Left renal pelvis (tissue), 4 donors: ENCODE data around the gene S1PR1. TPM values are rescaled to one million over a fixed set of nuclear protein-coding genes. Genes with fewer than 3 reads are reported as not detected.
"Not testable (repeated sequence)": the region's sequence is repeated elsewhere in the genome, so short reads cannot be mapped to it uniquely, and the experiment has no call there.

ENCODE experiments used
- DNase-seq, 4 donors: peaks; one replicate each; pipeline ENCODE4 v3.0.0-alpha.2; 2013; ENCODE audit warnings: low read depth in 4 of 4, low spot score in 3 of 4
- polyA plus RNA-seq, 4 donors: library from polyadenylated mRNA; unstranded; fragments of 120-200 nt; gene quantifications; one replicate each; pipeline ENCODE4 v1.2.1, GENCODE V29; 2013; ENCODE audit not compliant: insufficient read length in 4 of 4

Gene S1PR1
- polyA plus RNA-seq, 4 donors: 9.0 to 25.4 (median 19.6) TPM

DNA sequence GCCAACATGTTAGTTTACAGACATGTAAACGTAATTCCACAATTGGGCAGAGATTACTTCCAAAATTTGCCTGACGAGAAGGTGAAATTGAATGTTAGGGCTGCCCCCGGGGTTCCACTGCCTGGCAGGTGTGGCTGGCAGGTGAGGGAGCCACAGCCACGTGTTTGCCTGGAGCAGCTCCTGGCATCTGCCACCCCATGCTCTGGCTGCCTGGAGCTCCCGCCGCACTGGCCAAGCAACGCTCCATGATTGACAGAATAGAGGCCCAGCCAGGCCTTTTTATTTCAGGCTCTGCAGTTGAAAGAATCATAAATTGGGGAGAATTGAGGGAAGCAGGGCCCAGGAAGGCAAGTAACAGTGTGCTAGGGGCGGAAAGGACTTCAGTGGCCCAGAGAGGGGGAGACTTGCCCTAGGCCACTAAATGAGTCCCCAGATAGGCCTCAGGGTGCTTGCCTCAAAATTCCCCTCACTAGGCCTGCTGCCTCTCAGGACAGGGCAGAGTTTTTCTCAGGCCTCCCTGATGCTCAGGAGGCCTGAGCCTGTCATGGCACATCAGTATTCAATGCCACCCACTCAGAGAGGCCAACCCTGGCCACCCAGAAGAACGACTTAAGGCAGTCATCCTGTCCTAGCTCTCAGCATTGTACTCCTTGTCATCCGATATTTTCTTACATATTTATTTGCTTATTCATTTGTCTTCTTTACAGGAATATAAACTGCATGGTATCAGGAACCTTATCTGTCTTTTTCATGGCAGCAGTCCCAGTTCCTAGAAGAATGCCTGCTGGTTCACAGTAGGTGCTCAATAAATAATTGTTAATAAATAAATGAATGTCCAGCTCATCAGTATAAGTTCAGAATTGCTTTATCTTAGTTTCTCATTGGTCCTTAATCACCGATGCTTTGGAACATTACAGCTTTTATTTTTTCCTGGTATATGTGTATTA, 16.6 kb upstream of the S1PR1 start:
- DNase-seq: no peak

DNA sequence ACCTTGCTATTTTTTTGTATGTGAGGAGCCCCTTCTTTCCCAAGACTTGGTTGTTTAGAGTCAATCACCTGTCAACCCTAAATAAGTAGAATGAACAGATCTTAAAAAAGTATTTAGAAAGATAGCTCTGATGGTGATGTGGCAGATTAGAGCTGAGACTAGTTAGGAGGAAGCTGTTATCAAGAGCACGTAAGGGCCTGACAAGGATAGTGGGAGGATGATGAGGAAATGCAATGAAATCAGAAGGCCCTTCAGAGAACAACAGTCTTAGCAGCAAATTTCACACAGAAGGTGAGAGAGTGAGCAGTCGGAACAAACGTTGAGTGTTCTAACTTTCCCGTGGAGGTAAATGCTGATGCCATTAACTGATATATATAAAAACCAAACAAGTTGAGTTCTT, 15.9 kb upstream of the S1PR1 start:
- no peak for DNase-seq

DNA sequence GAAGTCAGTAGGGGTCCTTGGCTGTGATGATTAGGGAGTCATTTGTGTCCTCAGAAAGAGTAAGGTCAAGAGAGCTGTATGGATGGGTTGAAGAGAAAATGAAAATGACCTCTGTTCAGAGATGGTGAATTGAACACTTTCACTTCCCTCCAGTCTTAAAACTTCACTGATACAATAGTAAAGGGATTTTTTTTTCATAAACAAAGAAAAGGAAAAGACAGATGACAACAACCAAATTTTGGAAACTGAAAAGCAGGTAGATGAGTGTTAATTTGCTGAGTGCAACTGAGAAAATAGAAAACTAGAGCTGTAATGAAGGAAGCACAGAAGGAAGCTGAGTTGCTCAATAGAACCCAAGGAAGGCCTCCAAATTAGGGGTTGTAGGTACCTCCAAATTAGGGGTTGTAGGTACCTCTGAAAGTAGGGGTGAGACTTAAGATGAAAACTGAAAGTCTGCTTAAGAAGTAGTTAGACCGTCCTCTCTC, 14.8 kb upstream of the S1PR1 start:
- no peak for DNase-seq

DNA sequence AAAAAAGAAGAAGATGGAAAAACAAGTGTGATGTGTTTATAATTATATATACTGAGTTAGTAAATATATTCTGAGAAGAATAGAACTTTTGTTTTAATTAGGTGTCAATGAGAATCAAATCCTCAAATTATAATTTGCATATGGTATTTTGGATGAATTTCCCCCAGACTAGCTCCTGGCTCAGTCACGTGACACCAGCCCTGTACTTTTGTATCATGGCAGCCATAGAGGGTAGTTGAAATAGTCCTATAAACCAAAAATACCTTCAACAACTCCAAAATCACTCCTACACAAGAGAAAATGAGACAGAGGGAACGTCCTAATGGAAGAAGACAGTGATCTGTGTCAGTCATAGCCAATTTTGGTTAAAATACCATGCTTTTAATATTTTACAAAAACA, 9.0 kb upstream of the S1PR1 start:
- no peak for DNase-seq

DNA sequence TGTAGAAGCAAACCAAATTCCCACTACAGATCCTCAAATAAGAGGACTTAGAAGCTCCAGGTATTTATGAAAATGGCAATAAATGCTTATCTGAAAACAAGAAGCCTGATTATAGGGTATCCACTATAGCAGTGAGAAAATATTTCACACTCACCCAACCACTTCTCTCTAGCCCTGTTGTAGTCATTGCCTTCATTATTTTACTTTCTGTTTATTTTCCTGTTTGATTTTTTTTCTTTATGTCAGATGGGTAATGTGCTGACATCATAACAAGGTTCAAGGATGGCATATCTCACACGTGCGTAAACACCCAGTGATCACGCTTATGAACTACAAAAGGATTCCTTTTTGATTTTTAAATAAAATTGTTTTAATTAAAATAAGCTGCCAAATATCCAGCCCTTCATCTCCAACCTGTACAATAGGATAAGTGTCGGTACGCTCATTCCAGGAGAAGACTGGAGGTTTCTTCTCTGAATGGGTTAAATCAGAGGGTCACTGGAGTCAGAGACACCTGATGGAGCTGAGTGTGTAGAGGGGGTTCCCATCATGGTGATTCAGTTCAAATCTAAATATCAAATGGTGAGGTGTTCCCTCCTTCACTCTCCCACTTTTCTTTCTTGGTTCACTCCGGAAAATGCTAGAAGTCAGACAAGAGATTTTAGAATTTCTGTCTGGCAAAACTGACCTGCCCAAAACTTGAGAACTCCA, 8.2 kb upstream of the S1PR1 start:
- DNase-seq: no peak

DNA sequence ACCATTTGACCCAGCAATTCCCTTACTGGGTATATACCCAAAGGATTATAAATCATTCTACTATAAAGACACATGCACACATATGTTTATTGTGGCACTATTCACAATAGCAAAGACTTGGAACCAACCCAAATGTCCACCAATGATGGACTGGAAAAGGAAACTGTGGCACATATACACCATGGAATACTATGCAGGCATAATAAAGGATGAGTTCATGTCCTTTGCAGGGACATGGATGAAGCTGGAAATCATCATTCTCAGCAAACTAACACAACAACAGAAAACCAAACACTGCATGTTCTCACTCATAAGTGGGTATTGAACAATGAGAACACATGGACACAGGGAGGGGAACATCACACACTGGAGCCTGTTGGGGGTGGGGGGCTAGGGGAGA, 4.6 kb upstream of the S1PR1 start:
- DNase-seq: not testable (repeated sequence)

DNA sequence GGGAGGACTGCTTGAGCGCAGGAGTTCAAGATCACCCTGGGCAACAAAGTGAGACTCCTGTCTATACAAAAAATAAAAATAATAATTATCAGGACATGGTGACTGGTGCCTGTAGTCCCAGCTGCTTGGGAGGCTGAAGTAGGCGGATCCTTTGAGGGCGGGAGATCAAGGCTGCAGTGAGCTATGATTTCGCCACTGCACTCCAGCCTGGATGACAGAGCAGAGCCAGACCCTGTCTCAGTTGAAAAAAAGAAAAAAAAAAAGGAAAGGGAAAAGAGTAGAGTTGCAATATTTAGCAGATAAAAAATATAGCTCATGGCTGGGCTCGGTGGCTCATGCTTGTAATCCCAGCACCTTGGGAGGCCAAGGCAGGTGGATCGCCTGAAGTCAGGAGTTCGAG, 3.3 kb upstream of the S1PR1 start:
- DNase-seq: no peak

DNA sequence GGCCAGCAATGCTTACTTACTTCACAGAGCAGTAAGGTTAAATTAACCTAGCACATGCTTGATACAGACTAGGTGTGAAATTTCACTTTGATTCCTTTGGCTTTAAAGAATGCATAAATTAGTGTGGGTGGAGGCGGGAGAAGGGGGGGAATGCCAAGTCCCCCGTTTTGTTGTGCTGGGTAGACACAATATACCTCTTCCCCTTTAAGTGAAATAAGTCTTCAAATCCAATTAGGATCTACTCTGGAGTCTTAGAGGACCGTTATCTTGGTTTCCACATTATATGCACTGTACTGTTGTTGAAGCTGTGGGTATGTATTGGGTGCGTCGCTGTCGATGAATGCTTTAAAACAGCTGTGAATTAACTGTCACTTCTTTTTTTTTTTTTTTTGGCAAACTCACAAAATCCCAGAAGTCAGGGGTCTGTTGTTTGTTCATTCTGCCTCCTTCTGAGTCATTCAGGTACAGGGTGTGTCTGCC, 1.6 kb upstream of the S1PR1 start:
- no peak for DNase-seq

DNA sequence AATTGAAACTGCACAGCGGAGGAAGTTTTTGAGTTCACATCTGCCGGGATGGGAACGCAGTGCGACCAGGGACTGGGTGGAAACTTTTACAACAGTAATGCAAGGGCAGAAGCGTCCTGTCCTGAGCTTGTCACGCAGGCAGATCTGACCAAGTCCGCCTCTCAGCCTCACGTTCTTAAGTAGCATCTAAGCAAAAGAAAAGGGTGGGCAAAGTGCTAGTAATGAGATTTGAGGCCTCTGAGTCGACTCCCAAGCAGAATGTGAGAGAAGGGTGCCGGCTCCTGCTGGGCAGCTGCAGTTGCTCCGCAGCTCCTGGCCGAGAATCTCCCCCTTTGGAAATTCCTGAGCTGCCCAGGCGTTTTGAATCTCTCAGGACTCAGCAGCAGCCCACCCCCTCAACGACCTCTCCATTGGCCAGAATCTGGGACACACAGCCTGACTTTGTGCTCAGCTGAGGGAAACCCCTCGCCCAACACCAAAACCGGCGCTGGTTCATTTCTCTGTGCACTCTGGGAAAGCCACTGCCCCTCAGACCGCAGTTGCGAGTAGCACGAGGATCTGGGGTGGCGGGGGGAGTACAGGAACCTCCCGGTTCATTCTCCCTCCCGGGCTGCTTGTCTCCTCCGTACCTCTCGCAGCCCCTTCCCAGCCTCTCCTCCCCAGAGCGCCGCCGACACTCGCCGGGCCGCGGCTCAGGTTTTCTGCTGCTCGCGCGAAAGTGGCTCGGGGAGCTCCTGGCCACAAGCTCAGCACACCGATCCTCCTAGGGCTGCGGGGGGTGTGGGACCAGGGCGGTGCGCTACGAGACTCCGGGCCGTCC, 913 bp upstream of the S1PR1 start:
- DNase-seq: peak in 1 of 4 donors; percentile 37

DNA sequence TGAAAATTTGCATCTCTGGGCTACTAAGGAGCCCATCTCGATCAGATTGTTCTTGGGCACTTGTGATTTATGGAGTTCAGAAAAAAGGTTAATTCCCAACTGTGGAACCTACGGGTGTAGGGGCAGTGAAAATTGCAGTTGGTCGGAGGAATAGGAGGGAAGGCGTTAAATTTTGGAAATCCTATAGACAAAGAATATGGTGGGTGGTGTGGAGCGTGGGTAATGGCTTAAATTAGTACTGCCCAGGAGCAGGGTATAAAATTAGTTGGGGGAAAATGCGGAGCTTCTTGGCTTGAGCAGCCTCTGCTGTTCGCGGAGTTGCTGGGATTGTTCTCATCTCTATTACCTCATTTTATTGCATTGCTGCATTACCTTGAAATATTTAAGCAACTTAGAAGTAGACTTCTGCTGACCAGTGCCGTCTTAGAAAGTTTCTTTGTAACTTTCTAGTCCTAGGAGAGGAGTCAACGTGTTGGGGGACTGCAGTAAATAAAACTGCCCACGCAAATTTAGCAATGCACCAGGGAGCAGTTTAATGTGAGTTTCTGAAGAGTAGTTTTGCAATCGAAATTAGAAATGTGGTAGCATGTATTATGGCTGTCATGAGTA, 514 bp downstream of the S1PR1 start:
- DNase-seq: no peak

DNA sequence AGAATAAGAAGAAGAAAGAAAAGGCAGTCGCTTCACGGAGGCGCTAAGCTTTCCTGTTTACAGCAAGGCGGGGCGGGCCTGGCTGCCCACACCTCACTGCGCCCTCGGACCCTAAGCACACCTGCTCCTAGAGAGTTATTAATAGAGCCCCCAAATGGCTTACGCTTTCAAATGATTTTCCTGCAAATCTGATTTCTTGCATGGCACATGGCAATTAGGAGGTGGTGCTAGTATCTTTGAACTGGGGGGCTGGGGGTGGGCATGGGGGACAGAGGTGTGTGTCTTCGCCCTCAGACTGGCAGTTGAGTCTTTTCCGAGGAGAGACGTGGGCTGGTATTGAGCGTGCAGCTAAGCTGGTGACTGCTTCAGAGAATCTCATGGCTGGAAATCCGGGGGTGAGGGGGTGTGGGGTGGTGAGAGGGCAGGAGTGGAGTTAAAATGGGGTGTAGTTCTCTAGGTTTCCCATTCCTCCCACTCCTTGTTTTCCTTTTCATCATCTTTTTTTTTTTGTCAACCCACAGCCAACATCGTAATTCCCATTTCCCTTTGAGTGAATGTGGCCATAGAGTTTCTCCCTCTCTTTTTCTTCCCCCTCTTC, 1.3 kb downstream of the S1PR1 start:
- DNase-seq: no peak

DNA sequence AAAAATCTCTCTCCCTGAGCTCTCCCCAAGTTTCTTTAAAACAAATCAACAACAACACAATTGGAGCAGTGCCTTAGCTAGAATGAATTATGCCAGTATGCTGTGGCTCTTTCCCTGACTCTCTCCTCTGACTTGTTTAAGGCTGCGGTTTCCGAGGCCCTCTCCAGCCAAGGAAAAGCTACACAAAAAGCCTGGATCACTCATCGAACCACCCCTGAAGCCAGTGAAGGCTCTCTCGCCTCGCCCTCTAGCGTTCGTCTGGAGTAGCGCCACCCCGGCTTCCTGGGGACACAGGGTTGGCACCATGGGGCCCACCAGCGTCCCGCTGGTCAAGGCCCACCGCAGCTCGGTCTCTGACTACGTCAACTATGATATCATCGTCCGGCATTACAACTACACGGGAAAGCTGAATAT, 1.9 kb downstream of the S1PR1 start:
- peak in 1 of 4 donors; percentile 63 for DNase-seq

DNA sequence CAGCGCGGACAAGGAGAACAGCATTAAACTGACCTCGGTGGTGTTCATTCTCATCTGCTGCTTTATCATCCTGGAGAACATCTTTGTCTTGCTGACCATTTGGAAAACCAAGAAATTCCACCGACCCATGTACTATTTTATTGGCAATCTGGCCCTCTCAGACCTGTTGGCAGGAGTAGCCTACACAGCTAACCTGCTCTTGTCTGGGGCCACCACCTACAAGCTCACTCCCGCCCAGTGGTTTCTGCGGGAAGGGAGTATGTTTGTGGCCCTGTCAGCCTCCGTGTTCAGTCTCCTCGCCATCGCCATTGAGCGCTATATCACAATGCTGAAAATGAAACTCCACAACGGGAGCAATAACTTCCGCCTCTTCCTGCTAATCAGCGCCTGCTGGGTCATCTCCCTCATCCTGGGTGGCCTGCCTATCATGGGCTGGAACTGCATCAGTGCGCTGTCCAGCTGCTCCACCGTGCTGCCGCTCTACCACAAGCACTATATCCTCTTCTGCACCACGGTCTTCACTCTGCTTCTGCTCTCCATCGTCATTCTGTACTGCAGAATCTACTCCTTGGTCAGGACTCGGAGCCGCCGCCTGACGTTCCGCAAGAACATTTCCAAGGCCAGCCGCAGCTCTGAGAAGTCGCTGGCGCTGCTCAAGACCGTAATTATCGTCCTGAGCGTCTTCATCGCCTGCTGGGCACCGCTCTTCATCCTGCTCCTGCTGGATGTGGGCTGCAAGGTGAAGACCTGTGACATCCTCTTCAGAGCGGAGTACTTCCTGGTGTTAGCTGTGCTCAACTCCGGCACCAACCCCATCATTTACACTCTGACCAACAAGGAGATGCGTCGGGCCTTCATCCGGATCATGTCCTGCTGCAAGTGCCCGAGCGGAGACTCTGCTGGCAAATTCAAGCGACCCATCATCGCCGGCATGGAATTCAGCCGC, 2.5 kb downstream of the S1PR1 start:
- no peak for DNase-seq

DNA sequence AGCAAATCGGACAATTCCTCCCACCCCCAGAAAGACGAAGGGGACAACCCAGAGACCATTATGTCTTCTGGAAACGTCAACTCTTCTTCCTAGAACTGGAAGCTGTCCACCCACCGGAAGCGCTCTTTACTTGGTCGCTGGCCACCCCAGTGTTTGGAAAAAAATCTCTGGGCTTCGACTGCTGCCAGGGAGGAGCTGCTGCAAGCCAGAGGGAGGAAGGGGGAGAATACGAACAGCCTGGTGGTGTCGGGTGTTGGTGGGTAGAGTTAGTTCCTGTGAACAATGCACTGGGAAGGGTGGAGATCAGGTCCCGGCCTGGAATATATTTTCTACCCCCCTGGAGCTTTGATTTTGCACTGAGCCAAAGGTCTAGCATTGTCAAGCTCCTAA, 3.2 kb downstream of the S1PR1 start:
- DNase-seq: no peak

DNA sequence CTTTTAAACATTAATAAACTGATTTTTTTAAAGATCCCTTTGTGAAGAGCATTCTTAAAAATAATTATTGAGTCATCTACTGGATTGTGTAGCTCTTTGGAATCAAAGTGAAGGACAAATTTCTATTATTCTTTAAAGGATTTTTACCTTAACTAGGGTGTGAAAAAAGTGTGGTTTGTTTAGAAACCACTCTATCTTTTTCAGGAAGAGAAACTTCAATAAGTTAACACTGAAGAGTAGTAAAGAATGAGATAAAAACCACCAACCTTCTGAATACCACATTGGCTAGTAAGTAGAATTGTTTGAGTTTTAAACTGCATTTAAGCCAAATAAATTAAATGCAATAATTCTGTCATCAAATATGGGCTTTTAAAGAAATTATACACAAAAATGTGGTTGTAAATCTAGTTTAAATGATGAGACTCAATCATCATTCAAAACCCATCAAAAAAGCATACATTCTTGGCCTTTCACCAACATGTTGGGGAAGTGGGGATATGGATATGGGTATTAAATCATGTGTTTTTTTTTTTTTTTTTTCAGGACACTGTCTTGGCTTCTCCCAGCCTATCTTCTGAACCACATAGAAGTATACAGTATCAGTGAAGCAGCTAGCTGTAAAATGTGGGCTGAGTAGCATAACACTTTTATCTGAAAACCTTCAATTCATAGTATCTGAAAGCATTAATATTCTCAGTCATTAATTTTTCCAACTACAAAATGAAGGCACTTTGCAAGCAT, 4.8 kb downstream of the S1PR1 start:
- DNase-seq: no peak

DNA sequence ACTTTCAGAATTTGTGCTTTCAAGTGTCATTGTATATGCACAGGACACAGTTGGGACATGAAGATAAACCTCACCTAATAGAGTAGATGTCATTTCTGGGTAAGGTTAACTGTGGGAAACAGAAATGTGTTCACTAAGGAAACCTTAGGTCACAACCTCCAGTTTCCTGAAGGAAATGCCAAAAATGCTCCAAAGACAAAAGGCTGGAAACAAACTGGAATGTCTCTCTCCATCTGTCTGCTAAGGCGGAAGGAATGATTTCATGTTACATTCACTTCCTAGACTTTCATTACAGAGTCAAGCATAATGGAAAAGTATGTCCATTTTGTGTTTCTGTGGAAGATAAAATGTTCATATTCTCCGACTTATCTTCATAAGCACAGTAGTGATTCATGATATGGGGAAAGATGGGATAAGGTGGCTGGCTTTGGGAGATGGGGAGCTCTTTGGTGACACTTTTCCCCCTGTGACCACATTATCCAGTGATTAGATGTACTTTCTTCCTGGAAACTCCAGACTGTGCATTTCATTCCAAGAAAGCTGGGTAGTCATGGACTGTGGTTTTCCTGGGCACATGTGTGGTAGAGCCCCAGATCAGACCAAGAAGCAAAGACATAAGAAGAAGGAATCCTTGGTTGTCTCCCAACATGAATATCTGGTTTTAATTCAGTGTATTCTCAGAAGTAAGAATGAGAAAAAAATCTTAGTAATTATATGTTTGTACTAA, 5.7 kb downstream of the S1PR1 start:
- no peak for DNase-seq

DNA sequence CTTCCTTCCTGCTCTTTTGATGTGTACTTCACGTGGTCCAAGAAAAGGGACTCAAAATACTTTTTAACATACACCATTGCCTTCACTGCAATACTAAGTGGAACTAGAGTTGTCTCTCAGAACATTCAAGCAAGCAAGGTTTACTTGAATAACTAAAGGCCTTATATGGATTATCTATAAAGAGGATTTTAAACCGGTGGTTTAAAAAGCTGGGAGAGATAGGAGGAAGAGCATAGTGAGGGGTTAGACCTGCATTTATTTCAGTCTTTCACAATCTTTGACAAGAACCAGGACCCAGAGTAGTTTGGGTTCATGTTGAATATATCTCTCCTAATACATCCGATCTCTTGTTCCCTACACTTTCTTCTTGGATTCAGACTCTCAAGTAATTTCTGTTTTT, 6.9 kb downstream of the S1PR1 start:
- no peak for DNase-seq

DNA sequence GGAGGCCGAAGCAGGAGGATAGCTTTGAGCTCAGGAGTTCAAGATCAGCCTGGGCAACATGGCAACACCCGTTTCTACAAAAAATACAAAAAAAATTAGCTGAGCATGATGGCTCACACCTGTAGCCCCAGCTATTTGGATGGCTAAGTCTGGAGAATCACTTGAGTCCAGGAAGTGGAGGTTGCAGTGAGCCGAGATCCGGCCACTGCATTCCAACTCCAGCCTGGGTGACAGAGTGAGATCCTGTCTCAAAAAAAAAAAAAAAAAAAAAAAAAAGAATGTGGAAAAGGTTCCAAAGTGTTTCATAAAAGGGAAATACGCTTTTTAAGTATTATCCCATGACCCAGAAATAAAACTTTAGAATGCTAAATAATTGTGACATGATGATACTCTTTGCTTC, 8.0 kb downstream of the S1PR1 start:
- DNase-seq: no peak
